Measurements from ENCODE around the gene ABCC2.
"Not testable (repeated sequence)": the region's sequence is repeated elsewhere in the genome, so short reads cannot be mapped to it uniquely, and the experiment has no call there.

The ABCC2 gene

DNA sequence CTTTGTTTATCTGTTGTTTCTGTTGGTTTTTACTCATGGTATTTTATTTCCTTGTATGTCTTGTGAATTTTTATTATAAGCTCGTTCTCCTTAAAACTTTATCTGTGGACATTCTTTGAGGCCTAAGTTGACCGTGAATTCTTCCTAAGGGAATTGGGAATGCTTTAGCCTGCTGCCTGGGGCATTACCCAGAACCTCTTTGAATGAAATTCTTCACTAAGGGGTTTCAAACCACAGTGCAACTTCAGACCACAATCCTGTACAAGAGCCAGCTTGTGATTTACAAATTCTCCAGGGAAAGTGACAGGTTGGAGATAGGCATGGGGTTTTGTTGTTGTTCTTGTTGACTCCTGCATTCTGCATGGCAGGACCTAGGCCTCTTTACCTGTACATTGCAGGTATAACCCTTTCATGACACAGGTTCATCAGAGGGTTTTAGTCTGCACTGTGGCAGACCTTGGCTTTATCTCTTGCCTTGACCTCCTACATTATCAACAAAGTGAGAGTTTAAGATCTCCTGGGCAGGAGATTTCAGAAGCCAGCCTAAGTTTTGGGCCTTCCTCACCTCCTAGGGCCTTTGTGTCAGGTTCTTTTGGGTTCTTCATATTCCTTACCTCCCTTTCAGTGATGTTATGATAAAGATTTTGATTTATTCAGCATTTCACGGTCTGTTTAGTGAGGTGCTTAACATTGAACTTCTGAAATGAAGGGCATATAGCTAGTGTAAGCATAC is 70.2 kb downstream of the ABCC2 start:
- no peak for DNase-seq

DNA sequence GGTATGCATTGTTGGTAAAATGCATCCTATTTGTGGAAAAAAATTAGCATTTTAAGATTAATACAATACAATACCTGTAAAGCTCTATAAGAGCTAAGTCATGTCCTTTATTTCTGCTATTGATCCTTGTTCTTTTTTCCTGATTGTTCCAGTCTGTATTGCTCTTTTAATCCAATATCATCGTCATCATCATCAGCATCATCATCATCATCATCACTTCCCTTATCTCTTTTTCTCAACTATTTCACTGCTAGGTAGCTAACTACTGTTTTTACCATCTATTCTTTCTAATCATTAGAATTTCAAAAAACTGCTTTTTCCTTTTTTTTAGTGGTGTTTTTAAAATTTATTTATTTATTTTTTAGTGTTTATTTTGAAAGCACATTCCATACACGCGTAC is 71.2 kb downstream of the ABCC2 start:
- no peak for DNase-seq

DNA sequence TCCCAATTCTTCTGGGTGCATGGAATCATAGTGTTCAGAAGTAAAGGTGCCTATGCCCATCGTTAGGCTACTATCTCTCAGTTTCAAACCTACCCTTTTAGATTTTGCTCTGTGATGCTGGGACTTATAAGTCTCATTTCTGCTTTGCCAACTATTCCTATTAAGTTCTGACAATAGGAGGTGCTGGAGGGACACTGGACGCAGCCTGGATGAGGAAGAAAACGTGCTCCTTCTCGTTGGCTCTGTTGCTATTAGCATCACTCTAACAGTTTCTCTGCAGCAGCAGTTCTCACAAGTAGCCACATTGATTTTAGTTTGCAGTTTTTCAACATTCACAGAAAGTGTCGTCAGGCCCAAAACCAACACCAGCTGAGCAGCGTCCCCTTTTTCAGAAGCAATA is 72.4 kb downstream of the ABCC2 start:
- peak in 7 of 51 donors; percentile 1 to 6 (median 3) for DNase-seq

DNA sequence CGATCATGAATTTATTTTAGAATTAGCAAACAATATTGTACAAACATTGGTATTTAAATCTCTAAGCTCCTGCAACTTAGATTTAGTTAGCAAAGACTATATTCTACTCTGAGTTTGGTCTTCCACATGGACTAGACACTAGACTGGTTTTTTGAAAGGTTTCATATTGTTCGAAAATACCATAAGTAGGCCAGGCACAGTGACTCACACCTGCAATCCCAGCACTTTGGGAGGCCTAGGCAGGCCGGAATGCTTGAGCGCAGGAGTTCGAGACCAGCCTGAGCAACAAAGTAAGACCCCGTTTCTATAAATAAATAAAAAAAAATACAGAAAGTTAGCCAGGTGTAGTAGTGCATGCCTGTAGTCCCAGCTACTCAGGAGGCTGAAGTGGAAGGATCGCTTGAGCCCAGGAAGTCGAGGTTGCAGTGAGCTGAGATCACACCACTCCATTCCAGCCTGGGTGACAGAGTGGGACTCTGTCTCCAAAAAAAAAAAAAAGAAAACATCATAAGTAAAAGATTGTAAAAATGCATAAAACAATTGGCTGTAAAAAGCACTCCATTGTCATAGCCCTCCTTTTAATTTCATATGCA is 73.1 kb downstream of the ABCC2 start:
- DNase-seq = no peak

GRCh38 chr10:99858849-99859248 is 76.4 kb downstream of the ABCC2 start:
- DNase-seq = no peak

DNA sequence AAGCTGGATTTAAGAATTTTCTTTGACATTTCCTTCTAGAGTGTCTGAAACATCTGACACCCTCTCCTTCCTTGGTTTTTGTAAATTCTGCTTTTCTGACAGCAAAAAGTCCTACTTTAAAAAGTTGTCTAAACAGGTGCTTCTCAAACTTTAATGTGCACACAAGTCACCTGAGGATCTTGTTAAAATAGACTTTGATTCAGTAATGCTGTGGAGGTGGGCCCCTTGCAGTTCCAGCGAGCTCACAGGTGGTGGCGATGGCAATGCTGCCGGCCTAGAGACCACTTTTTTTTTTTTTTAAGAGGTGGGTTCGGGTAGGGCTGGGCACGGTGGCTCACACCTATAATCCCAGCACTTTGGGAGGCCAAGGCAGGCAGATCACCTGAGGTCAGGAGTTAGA is 77.1 kb downstream of the ABCC2 start:
- DNase-seq = no peak

GRCh38 chr10:99860466-99860865 is 78.0 kb downstream of the ABCC2 start:
- no peak for DNase-seq

- DNase-seq = not testable (repeated sequence)
Measured at GRCh38 chr10:99863535-99864240, 81.2 kb downstream of the ABCC2 start.

DNA sequence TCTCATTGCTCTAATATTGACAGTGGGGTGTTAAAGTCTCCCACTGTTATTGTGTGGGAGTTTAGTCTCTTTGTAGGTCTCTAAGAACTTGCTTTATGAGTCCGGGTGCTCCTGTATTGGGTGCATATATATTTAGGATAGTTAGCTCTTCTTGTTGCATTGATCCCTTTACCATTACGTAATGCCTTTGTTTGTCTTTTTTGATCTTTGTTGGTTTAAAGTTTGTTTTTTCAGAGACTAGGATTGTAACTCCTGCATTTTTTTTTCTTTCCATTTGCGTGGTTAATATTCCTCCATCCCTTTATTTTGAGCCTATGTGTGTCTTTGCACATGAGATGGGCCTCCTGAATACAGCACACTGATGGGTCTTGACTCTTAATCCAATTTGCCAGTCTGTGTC is 84.8 kb downstream of the ABCC2 start:
- DNase-seq = not testable (repeated sequence)

DNA sequence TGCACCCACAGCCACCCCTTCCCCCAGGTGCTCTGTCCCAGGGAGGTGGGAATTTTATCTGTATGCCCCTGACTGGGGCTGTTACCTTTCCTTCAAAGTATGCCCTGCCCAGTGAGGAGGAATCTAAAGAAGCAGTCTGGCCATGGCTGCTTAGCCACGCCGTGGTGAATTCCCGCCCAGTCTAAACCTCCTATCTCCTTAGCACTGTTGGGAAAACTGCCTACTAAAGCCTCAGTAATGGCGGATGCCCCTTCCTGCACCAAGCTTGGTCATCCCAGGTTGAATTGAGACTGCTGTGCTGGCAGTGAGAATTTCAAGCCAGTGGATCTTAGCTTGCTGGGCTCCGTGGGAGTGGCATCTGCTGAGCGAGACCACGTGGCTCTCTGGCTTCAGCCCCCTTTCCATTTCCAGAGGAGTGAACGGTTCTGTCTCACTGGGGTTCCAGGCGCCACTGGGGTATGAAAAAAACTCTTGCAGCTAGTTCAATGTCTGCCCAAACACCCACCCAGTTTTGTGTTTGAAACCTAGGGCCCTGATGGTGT is 87.2 kb downstream of the ABCC2 start:
- DNase-seq = no peak

- no peak for DNase-seq
Measured at GRCh38 chr10:99870123-99870730, 87.8 kb downstream of the ABCC2 start.

DNA sequence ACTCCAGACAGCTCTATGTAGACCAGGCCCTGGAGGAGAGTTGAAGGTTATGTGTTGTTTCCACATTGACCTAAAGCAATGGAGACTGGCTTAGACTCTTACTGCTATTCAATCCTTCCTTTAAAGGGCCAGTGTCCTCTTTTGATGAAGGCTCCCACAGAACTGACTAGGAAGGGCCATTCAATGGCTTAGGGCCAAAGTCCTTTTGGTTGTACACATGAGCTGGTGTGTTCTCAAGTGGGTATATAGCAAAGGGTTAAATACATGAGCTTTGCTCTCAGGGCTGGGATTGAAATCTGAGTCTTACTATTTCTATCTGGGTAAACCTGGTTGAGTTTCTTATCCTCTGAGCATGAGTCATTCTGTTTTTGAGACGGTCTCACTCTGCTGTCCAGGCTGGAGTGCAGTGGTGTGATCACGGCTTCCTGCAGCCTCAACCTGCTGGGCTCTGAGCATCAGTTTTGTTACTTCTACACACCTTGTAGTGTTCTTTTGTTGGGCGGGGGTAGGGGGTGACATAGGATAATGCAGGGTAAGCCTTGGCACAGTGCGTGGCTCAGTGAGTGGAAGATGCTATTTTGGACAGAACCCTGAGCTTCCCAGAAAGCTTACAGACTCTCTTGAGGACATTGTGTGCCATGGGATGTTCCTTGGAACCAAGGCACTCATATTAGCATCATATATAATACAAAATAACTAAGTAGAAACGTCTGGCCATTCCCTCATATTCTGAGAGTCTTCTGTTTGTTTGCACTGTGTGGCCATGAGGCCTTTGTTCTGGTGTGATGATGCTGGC is 90.1 kb downstream of the ABCC2 start:
- no peak for DNase-seq

DNA sequence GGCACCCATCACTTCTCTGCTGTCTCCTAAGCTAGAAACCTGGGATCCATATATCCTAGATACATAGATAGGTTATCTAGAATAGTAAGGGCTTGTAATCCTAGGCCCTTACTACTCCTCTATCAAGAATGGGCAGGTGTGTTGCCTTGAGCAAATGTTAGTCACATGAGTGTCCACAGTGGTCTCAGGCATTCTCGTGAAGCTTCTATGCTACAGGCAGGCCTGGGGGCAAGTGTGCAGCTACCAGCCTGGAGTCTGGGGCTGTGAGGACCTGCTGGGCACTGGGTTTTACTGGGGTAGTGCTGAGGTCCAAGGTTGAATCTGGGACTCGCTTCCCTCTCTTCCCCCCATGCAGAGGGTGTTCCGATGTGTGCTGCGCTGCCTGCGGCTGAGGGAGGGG is 91.4 kb downstream of the ABCC2 start:
- DNase-seq = no peak

- DNase-seq = no peak
Measured at GRCh38 chr10:99874341-99875085, 92.1 kb downstream of the ABCC2 start.

DNA sequence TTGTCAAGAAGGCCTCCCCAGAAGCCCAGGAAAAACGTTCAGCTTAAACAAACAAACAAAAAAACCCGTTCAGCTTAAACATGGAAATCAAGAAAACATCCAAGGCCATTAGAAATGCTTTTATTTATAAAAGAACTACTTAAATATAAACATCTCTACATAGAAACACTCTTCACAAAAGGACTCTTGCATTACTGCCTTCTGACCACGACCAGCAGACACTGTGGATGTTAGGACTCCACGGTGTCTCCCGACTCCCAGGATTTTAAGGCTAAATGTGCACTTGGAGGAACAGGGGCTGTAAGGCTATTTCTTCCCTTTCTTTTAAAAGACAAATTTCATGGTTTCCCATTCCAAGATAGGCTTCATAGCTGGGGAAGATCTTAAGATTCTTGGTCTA is 93.0 kb downstream of the ABCC2 start:
- no peak for DNase-seq

DNA sequence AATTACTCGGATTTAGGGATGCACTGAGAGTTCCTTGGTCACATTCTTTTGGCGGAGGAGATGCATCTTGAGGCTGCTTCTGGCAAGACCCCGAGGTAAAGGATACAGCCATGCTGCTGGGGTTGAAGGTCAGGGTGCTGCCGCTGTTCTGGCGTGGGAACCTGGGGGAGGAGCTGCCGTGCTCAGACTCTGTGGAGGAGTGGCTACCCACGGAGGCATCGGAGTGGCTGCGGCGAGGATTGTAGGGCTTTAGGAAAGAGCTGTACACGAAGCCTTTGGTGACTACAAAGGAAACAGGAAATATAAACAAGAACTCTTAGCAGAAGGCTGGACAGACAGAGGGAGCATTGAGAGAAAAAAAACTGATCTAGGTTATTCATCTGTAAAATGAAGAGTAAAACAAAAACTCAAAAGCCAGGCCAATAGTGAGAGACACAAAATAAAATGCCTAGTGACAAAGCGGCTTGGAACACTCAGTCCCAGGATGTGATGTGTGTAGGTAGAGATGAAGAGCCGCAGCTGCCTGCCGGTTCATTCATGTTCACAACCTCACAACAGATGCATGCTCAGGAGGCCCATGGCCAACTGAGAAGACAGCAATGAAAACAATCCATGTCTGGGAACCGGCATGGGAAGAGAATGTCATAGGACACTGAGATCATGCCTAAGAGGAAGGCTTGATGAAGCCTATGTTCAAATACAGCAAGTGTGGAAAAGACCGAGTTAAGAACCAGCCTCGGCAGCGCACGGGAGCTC is 97.8 kb downstream of the ABCC2 start:
- peak in 1 of 51 donors; percentile 4 for DNase-seq

DNA sequence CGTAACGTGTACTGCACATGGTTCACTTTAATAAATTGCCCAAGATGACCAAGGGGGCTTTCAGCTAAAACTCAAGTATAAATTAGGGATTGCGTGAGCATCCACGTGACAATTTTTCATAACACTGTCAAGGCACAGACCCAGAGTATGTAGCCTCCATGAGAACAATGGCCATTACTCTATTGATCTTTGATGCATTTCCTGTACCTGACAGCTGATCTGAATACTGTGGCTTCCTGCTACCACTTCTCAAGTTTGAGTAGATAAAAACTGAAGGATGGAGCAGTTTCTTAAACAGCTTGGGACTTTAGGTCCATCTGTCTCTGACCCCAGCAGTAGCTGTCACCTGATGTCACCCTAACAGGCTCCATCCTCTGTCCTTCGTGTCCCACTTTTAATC is 98.9 kb downstream of the ABCC2 start:
- DNase-seq = no peak

DNA sequence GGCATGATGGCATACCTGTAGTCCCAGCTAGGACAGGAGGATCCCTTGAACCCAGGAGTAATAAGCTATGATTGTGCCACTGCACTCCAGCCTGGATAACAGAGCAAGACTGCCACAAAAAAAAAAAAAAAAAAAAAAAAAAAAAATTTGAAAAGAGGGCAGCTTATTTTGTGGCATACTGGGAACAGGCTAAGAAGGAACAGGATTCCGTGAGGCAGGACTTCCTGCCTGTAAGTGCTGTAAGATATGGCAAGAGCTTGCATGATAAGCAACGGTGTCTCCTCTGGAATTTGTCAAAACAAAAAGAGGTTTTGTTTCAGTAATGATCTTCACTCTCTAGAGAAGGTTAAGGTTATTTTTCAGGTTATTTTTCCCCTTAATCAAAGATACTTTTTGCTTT is 101.1 kb downstream of the ABCC2 start:
- no peak for DNase-seq

DNA sequence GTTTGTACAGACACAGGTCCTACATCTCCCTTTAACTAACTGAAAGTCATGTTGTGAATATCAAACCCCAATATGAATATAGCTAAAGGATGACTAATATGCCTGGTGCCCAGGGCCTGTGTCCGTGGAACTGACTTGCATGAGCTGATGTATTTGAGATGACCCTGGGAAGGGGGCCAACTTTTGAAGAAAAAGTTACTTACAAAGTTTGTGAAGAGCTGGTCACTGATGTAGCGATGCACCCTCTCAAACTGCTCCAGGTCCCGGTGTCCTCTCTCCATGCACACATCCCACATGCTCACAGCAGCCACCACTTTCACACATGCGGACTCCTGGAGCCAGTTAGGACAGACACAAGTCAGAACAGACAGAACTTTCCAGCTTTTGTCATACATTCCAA is 106.2 kb downstream of the ABCC2 start:
- DNase-seq = no peak

DNA sequence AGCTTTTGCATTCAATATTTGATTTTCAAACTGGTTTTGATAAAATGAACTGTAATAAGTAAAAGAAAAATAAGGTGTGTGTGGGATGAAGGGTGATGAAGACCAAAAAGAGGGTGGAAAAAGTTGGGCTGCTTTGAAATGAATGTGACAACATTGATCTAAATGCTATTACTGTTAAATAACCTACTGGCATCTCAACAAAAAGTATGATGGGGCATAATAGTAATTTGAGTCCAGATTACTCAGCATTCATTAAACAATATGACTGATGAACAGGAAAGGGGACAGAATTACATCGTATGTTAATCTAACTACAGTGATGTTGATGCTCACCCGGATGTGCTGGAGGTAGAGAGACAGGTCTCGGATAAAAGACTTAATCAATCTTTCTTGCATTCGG is 112.2 kb downstream of the ABCC2 start:
- no peak for DNase-seq

Data from hypothalamus (tissue), 51 donors.